ENCODE data around the gene FLG2.

Gene FLG2

DNA sequence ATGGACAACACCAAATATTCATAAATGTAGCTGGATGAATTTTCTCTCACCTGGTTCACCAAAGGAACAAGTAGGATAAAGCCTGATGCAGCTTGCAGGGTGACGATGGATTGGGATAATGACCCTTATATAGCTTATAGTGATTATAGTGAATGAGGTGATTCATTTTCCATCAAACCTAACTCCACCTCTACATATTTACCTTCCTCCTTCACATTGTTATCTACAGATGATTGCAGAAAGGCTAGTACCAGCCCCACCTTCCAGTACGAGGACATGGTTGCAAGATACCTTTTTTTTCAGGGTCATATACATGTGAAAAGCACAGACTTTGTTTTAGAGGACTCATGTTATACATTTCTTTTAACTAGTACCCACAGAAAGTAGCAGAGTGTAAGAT, at the start of gene FLG2:
Gene FLG2, minus strand, starts transcription at position 101 of the 400 bp plus-strand sequence. CDS start 1,122 bp downstream, outside the sequence.
- DNase-seq (ENCODE audit: low spot score) = no peak

DNA sequence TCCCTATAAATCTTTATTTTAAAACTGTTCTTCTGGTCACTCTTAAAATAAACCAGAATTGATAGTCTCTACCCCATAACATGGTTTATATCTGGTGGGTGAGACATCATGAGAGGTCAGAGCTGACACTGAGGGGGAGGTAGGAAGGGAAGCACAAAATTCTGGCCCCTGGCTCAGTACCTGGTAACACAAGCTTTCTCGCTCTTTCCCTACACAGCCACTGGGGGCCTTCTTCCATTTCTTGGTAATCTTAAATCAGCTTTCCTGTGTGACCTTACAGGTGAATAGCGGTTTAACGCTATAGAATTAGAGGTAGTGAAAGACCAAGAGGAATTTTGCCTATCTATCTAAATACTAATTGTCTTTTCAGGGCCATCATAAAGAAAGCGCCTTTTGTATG, 48.9 kb upstream of the FLG2 start:
- DNase-seq (ENCODE audit: low spot score) = no peak

DNA sequence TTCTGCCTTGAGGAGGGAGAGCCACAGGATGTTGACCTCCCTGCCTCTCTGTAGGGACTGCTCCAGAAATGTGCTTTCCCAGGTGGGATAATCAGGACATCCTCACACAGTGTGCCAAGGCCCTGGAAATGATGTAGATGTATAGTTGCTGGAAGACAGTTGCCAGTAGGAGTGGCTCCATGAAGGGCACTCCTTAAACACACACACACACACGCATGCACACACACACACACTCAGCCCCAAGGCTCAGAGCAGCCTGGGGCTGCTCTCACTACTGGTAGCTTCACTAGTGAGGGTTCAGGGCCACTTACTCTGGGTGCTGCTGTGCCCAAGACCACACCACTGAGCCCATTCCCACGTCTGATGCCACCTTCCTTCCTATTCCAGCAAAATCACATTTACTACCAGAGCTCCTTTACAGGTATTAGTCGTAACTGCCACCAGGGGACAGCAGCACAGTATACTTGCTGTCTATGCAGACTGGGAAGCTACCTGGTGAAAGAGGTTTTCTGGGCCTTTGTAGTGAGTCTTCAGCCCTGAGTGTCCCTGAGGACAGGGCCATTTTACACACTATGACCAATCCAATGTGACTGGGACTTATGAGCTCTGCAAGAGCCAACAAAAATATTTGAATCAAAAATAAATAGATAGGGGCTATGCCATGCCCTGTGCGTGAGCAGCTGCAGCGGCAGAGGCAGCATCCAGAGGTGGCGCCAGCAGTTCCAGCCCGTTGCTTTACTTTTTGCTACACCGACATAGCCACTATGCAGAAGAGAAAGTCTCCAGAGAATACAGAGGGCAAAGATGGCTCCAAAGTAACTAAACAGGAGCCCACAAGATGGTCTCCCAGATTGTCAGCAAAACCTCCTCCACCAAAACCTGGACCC, 39.2 kb upstream of the FLG2 start:
- peak; percentile 3 for DNase-seq (ENCODE audit: low spot score)

DNA sequence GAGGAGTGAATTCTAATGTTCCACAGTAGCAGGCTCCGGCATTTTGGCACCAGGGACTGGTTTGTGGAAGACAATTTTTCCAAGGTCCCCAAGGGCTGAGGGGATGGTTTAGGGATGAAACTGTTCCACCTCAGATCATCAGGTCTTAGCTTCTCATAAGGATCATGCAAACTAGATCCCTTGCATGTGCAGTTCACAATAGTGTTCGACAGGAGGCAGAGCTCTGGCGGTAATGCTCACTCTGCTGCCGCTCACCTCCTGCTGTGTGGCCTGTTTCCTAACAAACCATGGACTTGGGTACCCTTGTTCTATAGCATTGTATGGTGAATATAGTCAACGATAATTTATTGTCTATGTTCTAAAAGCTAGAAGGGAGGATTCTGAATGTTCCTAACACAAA, 37.7 kb upstream of the FLG2 start:
- no peak for DNase-seq (ENCODE audit: low spot score)

DNA sequence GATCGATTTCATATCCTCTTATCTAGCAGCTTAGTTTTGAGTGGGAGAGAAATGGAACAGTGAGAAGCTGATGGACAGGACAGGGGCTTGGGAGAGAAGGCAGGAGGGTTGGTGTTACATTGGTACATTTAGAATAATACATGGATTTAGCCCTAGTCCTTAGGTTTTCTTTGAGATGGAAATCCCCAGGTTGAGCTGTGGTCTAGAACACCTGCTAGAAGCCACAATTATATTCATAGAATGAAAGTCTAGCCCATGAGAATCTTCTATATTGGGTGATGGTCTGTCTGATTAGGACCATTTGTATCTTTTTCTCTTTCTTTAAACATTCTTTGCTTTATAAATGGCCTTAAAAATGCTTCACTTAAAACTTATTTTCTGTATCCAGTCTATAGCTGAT, 34.3 kb upstream of the FLG2 start:
- DNase-seq (ENCODE audit: low spot score) = no peak

DNA sequence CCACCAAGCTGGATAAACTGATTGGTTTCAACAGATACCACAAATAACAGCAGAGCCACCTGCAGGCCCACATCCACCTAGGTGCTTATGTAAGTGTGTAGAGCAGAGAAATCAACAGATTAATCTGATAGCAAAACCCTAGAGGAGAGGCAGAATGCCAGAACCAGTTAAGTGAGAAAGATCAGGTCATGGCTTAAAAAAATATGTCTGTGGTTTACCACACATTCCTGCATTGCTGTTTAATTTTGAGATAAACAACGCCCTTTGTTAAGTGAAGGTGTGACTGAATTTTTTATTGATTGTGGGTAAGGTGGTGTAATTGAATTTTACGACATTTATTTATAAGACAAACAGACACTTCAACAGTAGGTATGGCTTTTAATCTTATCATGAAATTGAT, 33.1 kb upstream of the FLG2 start:
- DNase-seq (ENCODE audit: low spot score) = no peak

DNA sequence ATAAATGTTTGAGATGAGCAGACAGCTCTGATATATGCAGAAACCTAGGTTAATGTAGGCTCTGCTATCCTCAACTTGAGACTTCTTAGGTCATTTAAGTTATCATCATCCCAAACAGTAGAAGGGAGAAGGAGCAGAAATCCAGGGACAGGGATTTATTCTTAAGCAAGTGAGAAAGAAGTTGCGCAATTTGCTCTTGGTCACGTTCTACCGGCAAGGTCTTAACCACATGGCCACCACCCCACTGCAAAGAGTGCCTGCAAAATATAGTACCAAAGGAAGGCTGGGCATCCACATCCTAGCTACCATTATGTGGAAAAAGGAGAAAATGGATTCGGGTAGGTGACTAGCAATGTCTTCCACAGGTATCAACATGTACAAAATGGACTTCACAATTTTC, 29.1 kb upstream of the FLG2 start:
- DNase-seq (ENCODE audit: low spot score) = no peak

DNA sequence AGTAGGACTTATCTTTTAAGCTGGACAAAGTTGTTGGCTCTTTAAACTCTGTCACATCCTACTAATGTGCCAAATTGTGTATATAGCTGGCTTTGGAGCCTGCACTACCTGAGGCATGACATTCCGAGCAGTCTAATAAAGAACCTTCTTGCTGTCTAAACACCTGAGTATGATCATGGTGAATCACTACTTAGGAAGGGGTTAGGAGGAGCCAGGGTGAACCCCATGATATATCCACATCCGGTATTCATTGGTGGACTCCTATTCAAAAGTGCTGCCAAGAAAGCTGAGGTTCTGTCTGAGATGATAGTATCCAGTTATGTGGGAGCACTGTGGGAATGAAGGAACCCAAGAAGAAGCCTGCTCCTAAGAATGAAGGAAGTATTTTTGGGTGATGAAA, 27.1 kb upstream of the FLG2 start:
- no peak for DNase-seq (ENCODE audit: low spot score)

DNA sequence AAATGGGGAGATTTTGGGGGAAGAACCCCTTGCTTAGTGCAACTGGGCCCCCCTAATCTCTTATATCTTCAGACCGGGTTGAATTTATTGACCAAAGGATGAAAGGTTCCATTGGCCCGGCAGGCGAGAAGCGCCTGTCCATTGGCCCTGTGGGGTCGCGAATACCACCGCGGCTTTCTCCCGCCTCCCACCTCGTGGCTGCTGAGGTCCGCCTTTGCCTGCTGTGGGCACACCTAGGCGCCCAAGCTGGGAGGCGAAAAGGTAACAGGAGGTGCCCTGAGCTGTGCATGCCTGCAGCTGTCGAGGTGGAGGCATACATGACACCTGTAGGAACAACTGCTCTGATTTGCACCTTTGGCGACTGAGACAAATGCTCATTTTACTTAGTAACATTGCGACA, 21.1 kb upstream of the FLG2 start:
- DNase-seq (ENCODE audit: low spot score) = no peak

DNA sequence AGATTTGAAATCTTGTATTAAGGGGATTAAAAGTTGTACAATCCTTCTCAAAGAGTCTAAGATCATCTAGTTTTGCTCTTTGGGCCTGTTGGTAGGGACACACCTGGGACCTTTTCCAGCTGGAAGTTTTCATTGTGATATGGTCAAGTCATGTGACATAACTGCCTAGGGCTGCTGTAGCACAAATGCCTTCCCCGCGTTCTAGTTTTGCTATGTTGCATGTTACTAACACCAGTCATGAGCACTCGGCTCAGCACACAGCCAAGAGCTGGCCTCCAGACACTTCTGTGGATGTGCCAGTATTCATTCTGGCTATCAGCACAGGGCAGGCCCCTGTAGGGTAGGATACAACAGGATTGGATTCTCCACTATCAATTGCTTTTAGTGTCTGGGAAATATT, 14.6 kb upstream of the FLG2 start:
- no peak for DNase-seq (ENCODE audit: low spot score)

DNA sequence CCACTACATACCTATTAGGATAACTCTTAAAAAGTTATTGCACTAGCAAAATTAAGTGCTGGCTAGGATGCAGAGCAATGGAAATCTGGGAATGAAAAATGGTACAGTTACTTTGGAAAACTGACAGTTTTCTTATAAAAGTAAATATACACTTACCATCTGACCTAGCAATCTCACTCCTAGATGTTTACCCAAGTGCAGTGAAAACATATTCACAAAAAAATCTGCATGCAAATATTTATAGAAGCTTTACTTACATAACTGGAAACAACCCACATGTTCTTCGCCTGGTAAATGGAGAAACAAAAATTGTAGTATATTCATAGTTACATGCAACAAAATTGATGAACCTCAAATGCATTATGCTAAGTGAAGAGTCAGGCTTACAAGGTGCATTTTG, 12.9 kb upstream of the FLG2 start:
- DNase-seq (ENCODE audit: low spot score) = no peak

DNA sequence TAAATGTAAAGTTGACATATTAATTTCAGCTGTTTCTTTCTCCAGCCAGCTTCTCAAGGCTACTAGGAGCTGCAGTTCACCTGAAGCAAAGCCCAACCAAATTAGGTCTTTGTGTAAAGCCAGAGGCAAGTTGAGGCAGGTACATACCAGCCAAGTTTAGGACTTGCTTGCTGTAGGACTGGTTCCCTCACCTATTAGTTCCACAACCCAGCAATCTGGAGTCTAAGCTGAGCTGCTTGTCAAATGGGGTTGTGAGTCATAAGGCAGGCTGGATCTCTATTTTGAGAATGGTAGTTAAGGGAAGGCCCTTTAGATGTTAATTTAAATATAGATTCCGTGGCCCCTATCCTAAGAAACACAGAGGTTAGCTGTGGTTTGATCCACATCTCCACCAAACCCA, 7.6 kb upstream of the FLG2 start:
- no peak for DNase-seq (ENCODE audit: low spot score)

DNA sequence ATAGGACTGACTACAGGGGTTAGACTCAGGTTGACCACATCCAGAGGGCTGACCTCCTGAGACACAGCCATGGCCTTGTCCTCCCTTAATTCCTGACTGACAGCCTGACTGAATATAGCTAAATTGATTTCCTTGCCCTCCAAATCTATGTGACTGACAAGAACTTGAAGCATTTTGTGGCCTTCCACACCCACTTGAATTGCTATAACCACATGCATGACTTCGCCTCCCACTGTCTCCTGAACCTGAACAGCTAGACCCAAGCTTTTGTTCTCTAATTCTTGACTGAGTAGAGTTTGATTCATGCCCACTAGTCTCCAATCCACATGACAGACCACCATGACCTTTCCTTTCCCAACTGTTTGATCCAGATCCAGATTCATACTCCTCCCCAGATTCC, 3.1 kb downstream of the FLG2 start:
- DNase-seq (ENCODE audit: low spot score) = no peak

DNA sequence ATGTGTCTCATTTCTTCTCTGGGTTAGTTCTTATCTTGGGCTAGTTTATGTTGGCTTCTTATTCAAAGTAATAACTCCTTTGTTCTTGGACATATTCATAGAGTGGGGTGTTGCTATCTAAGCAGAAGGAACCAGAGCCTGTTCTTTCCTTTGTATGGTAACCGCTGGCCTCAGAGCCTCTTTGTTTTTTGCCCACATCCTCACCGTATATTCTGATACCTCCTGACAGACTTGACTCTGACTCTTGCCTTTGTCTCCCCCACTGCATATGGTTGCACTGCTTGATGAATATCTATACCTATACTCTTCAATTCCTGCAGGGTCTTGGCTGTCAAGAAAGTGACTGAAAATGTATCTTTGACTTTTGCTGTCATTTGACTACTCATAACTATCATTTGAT, 10.2 kb downstream of the FLG2 start:
- DNase-seq (ENCODE audit: low spot score) = no peak

DNA sequence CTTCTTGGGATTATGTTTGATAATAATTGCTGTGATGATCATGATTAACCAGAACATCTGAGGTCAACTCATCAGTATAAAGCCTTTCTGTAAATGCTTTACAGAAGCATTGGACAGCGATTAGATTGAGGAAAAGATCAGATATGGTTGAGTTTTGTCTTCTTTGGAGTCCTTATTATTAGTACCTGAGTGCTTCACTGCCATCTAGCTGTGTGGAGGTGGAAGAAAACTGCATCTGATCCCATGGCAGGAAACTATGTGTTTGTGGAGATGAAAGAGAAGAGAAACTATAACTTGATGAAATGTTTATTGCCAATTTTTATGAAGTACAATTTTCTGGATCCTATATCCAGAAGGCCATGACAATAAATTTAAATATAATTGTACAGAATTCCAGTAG, 11.4 kb downstream of the FLG2 start:
- peak; percentile 2 for DNase-seq (ENCODE audit: low spot score)

DNA sequence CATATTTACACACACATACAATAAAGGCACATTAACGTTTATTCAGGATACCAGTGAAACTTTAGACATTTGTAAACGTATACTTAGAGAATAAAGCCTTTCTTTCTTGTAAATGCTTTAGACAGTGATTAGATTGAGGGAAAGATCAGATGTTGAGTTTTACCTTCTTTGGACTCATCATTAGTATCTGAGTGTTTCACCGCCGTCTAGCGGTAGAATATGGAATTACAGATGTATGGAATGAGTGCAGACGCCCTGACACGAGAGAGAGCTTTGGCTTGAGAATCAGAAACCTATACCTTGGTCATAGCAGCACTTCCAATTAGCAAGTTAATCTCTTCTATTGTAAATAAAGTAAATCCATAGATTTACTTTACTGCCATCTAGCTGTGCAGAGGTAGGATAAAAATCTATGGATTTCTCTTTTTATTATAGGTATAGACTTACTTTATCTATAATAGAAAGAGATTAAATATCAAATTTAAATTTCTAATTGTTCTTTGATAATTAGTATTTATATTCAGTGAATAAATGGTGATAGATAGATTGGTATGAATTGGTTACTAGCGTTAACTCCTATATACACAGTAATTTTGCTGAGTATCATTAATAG, 12.6 kb downstream of the FLG2 start:
- peak; percentile 75 for DNase-seq (ENCODE audit: low spot score)

DNA sequence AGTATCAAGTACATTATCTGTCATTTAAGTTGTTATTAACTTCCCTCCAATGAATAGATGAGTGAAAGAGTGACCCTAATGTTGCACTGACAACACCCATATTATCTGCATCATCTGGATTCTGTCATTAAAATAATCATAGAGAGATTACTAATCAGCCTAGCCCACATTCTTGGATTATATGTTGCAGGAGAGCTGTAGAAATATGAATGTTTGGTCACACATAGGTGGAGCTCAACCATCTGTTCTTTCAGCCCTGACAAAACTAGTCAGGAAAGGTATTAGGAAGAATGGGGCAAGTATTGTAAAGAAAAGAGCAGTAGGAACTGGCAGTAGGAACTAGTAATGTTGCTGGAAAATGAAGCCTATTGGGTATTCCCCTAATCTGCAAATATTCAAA, 15.4 kb downstream of the FLG2 start:
- DNase-seq (ENCODE audit: low spot score) = no peak

DNA sequence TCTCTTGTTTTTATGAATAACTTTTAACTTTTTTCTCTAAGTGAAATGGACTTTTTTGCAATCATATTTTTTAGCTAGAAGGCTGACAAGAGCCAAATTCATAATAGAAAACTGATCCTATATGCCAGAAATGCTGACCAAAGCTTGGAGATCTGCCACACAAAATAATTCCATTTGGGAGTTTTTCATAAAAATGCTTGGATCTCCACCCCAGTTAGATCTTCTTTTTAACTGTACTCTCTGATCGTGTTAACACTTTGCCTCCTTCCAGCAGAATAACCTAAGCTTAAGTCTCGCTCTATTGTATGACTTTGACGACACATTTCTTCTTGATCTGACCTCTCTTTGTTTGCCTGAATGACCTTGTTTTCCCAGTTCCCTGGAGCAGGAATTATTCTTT, 16.8 kb downstream of the FLG2 start:
- no peak for DNase-seq (ENCODE audit: low spot score)

DNA sequence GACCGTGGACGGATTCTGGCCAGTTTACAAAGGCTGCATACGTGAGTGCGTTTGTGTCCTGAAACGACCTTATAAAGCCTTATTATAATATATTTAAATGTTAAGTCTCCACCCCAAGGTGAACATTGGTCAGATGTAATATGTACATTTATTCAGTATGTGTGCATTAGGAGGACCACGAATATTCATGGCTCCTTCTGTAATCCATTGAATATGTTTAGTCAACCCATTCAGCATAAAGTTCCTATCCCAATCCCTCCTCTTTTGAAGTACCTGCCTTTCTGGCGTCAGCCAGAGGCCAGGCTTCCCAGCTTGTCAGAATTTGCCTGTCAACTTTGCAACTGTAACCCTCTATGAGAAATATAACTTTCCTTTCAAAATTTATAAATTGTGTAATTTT, 24.4 kb downstream of the FLG2 start:
- DNase-seq (ENCODE audit: low spot score) = no peak

DNA sequence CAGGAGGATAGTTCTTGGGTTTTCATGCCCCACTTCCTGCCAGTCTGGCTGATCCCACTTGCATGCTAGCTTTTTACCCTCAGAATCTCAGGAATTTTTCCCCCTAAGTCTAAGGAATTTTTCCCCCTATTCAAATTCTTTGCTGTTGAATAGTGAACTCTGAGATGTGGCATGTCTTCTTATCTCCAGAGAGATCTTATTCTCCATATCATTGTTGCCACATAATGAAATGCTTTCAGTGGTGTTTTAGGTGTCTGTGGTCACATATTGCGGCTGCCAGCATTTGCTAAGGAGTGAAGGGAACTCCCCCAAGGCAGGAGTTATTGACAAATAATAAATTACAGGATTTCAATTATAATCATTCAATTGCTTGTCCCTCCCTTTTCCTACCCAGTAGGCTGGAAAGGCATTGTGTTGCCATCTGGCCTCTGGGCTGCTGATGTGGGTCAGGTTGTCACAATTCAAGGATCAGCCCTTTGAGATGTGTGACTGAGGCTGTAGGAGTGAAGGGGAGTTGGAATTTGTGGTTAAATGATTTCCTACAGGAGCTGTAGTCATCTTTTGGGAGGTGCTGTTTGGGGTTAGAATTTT, 30.9 kb downstream of the FLG2 start:
- no peak for DNase-seq (ENCODE audit: low spot score)

DNA sequence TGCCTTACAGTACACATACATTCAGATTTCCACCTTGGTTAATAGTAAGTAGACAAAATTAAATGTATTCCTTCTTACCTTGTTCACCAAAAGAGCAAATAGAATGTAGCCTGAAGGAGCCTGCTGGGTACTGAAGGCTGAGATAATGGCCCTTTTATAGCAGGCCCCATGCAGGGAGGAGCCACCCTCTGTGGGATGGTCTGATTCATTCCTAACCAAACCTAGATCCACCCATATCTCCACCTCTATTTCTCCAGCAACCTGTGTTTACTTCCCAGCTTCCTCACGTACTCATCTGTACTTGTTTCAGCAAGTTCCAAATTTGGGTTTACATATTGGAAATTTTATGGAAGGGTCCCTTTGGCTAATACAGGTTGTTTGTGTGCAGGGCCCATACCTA, 34.7 kb downstream of the FLG2 start, which contains the start of gene FLG:
Gene FLG, minus strand, starts transcription at position 129 of the 400 bp plus-strand sequence. CDS start 9,783 bp downstream, outside the sequence.
- no peak for DNase-seq (ENCODE audit: low spot score)

DNA sequence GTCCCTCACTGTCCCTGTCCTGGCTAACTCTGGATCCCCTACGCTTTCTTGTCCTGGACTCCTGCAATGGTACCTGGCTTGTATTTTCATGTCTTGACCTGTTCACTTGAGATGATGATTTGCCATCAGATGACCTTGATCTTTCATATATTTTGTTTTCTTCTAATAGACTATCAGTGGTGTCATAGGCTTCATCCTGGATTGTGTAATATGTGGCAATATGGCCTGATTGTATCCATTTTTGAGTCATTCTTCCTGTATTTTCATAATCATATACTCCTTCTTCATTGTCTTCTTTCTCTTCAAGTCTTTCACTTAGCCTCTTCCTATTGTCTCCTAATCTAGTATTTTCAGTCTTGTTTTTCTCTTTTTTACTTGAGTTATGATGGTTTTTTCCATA, 45.8 kb downstream of the FLG2 start:
- no peak for DNase-seq (ENCODE audit: low spot score)

DNA sequence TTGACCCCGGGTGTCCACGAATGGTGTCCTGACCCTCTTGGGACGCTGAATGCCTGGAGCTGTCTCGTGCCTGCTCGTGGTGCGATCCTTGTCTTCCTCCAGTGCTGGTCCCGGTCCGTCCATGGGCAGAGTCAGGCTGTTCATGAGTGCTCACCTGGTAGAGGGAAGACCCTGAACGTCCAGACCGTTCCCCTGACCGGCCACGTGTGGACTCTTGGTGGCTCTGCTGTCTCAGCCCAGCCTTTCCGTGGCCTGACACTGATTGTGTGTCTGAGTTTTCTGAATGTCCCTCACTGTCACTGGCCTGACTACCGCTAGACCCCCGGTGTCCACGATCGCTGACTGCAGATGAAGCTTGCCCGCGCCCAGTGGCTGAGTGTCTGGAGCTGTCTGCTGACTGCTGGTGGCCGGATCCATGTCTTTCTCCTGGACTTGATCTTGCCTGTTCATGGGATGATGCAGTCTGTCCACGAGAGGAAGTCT, 46.4 kb downstream of the FLG2 start:
- no peak for DNase-seq (ENCODE audit: low spot score)

Measured in activated CD4-positive, alpha-beta T cell treated with anti-CD3 and anti-CD28 coated beads, Interleukin-2, Interleukin-4, amounts not matched to agents 100 ng/mL and 50 ng/mL, durations not matched to agents 16 hours and 8 hours (primary cell).